ENCODE results near the gene MSX1. TPM values are rescaled to one million over a fixed set of nuclear protein-coding genes. Genes with fewer than 3 reads are reported as not detected.

Gene MSX1
- total and polyA plus RNA-seq, 2 of the 8 experiments (the other 6 are each of a cell fraction or from before 2014, with no cell fraction given) = 0.47 TPM; not detected in 1

DNA sequence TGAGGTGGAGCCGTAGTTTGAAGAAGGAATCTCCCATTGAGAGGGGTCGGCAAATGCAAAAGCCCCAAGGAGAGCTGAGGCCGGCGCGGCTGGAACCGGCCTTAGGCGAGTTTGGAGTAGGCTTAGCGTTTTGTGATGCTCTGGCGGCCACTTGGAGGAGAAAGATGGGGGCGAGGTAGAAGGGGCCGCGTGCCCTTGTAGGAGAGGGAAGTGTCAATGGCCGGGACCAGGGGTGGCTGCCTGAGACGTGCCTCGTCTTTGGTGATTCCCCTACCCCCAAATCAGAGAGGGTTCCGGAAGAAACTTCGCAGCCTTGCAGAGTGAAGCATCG lies 11.7 kb downstream of the MSX1 start:
- H3K79me1 ChIP-seq (ENCODE audit: low read depth, low read length) = no peaks in the 10 kb centered on the region
- no peak overlapping the region for H3K14ac ChIP-seq (ENCODE audit: insufficient read length)
- H4K8ac ChIP-seq (ENCODE audit: extremely low read depth, insufficient read depth, low read length) = no peak overlapping the region; the same call in 1 of the 2 replicates
- FAIRE-seq (no peak), DNase-seq (ENCODE audit: low read depth in 1 of 2, low spot score in 2 of 2) (no peak)
- H3K9ac ChIP-seq (replicated peaks in 1 of 4; ENCODE audit: extremely low read depth in 1 of 4, low read depth in 3 of 4, low read length in 3 of 4) = no peak overlapping the region
- peaks cover 4% of the 10 kb centered on the region; the same call in 1 of the 2 replicates for H3K23me2 ChIP-seq (ENCODE audit: low read depth, low read length)
- no peak overlapping the region for H2AK5ac ChIP-seq (ENCODE audit: low read depth, low read length)
- H3K27me3 ChIP-seq (replicated peaks in 1 of 4; ENCODE audit: control insufficient read depth in 3 of 4, extremely low read depth in 1 of 4, insufficient read depth in 3 of 4, low read length in 3 of 4) = peaks cover 90 to 100% (median 97%) of the 10 kb centered on the region in 4 experiments
- no peak overlapping the region for H2AFZ ChIP-seq (ENCODE audit: low read length)
- no peaks in the 10 kb centered on the region for H3K9me3 ChIP-seq (ENCODE audit: insufficient read depth in 2 of 2, low read depth in 1 of 2, low read length in 1 of 2)
- peak overlapping the region in 1 of 4 experiments; percentile 38; a peak in 2 of 8 replicates for H3K4me3 ChIP-seq (ENCODE audit: extremely low read depth in 1 of 4, insufficient read depth in 2 of 4, low read depth in 3 of 4, low read length in 4 of 4)
- ChIA-PET POLR2A (ENCODE audit: partially characterized antibody) (interaction anchor here (0.8 to 1.9 kb wide), 2 partner anchors 10 to 13 kb away, joined by 3 to 8 read pairs; no protein-coding TSS in a partner anchor), CTCF (ENCODE audit: partially characterized antibody) (interaction anchor here (0.7 to 2.6 kb wide), 6 partner anchors 11 to 201 kb away, joined by 4 to 9 read pairs (median 5); no protein-coding TSS in a partner anchor)
- peak overlapping the region; percentile 33 to 62 for H3K4me2 ChIP-seq (ENCODE audit: insufficient read depth in 1 of 2, low read depth in 2 of 2, low read length in 2 of 2)
- no peak overlapping the region for H2BK20ac ChIP-seq (ENCODE audit: low read length)
- no peak overlapping the region for H2BK15ac ChIP-seq (ENCODE audit: low read length)
- no peak overlapping the region for H3K23ac ChIP-seq (ENCODE audit: insufficient read length)
- H2BK12ac ChIP-seq (ENCODE audit: low read depth, low read length) = 0 out of 2 replicates have a peak overlapping the region, but pooled peaks have one; percentile 55
- H4K5ac ChIP-seq (ENCODE audit: insufficient read length, low read depth, low read length) = no peak overlapping the region
- TF ChIP-seq TCF12 (IDR thresholded peaks at IDR 0.05; ENCODE audit: low read depth, low read length) (no peak), TBP (IDR thresholded peaks at IDR 0.05; ENCODE audit: low read depth, low read length) (no peak), ZNF274 (IDR thresholded peaks at IDR 0.05; ENCODE audit: borderline replicate concordance, extremely low read depth, low read length) (no peak), CEBPB (IDR thresholded peaks at IDR 0.05; ENCODE audit: low read depth, low read length) (no peak), KDM1A (IDR thresholded peaks at IDR 0.05; ENCODE audit: borderline replicate concordance, low read length) (no peak), RBBP5 (IDR thresholded peaks at IDR 0.05; ENCODE audit: borderline replicate concordance, low read depth, low read length) (0 out of 2 replicates have a peak, but pooled peaks have one; percentile 59), SP1 (IDR thresholded peaks at IDR 0.05; ENCODE audit: low read depth, low read length) (0 out of 2 replicates have a peak, but pooled peaks have one; percentile 6), KDM4A (IDR thresholded peaks at IDR 0.05; ENCODE audit: low read depth, low read length, severe bottlenecking) (peak; percentile 35), CBX8 (IDR thresholded peaks at IDR 0.05; ENCODE audit: borderline replicate concordance, low read depth, low read length) (no peak)
- TF ChIP-seq, protein P1, sequence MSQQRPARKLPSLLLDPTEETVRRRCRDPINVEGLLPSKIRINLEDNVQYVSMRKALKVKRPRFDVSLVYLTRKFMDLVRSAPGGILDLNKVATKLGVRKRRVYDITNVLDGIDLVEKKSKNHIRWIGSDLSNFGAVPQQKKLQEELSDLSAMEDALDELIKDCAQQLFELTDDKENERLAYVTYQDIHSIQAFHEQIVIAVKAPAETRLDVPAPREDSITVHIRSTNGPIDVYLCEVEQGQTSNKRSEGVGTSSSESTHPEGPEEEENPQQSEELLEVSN (IDR thresholded peaks at IDR 0.05) = peak; percentile 39; the same call in 1 of the 2 replicates
- TF ChIP-seq, protein P2, sequence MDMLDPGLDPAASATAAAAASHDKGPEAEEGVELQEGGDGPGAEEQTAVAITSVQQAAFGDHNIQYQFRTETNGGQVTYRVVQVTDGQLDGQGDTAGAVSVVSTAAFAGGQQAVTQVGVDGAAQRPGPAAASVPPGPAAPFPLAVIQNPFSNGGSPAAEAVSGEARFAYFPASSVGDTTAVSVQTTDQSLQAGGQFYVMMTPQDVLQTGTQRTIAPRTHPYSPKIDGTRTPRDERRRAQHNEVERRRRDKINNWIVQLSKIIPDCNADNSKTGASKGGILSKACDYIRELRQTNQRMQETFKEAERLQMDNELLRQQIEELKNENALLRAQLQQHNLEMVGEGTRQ (IDR thresholded peaks at IDR 0.05; ENCODE audit: low read length) = no peak
- TF ChIP-seq, protein P3, sequence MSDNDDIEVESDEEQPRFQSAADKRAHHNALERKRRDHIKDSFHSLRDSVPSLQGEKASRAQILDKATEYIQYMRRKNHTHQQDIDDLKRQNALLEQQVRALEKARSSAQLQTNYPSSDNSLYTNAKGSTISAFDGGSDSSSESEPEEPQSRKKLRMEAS (IDR thresholded peaks at IDR 0.05) = peak; percentile 47; the same call in 1 of the 2 replicates
- no peak overlapping the region for H3K56ac ChIP-seq (replicated peaks; ENCODE audit: insufficient read length, low read depth, low read length)
- H3K4ac ChIP-seq (replicated peaks; ENCODE audit: insufficient read length, low read depth, low read length) = no peak overlapping the region
- peaks cover 0 to 34% (median 19%) of the 10 kb centered on the region in 4 experiments; a peak in 6 of 7 replicates for H3K4me1 ChIP-seq (replicated peaks in 1 of 4; ENCODE audit: control insufficient read depth in 3 of 4, insufficient read depth in 4 of 4, low read length in 3 of 4)
- H3K18ac ChIP-seq (ENCODE audit: extremely low read depth, low read length) = no peak overlapping the region
- 2% methylated on average over 18 of the region's 18 CpGs; no CpG with 5 or more reads in 1 of the 2 experiments for WGBS, 2 experiments (ENCODE audit: extremely low coverage in 1 of 2, insufficient coverage in 1 of 2, insufficient read length in 1 of 2, insufficient replicate concordance in 2 of 2, low coverage in 1 of 2, low lambda C conversion rate in 2 of 2, missing lambda C conversion rate in 1 of 2)
- no peaks in the 10 kb centered on the region for H3K79me2 ChIP-seq (ENCODE audit: control insufficient read depth in 1 of 2, insufficient read depth in 2 of 2, low read length in 2 of 2)
- H3K27ac ChIP-seq (ENCODE audit: low read depth, low read length) = no peak overlapping the region
- H4K20me1 ChIP-seq (replicated peaks in 1 of 2; ENCODE audit: control insufficient read depth in 1 of 2, insufficient read depth in 2 of 2, low read length in 2 of 2) = peaks cover 17 to 53% of the 10 kb centered on the region in 2 experiments
- no peaks in the 10 kb centered on the region; a peak in 1 of 8 replicates for H3K36me3 ChIP-seq (ENCODE audit: control insufficient read depth in 2 of 4, insufficient read depth in 4 of 4, low read length in 3 of 4)
- no peak overlapping the region for H2BK120ac ChIP-seq (replicated peaks; ENCODE audit: low read depth, low read length)
- no peak overlapping the region for H4K91ac ChIP-seq (replicated peaks; ENCODE audit: insufficient read length, low read length)
- H2BK5ac ChIP-seq (ENCODE audit: low read depth, low read length) = no peak overlapping the region
